HEK293 (cell line): Measurements from ENCODE around the gene LRRC23.

ENCODE experiments used
- ATF2 ChIP-seq: fragments of 450-650 bp; formaldehyde crosslinking; IDR thresholded peaks from 2 replicates; pipeline ENCODE4 v1.5.1; 2016; ENCODE audit warnings: missing biosample characterization, missing genetic modification characterization, low read depth
- BCL11A ChIP-seq: fragments of 450-650 bp; formaldehyde crosslinking; IDR thresholded peaks from 2 replicates; pipeline ENCODE4 v1.5.1; 2016; ENCODE audit warnings: low read depth, missing biosample characterization, missing genetic modification characterization
- FEZF1 ChIP-seq: fragments of 450-650 bp; formaldehyde crosslinking; IDR thresholded peaks from 2 replicates; pipeline ENCODE4 v1.5.1; 2016; ENCODE audit warnings: missing biosample characterization, missing genetic modification characterization
- HOXC10 ChIP-seq: sonication (generic); formaldehyde crosslinking; IDR thresholded peaks from 2 replicates; pipeline ENCODE4 v1.8.1; 2023; ENCODE audit warnings: mild to moderate bottlenecking, missing genetic modification reagents
- KLF10 ChIP-seq: fragments of 450-650 bp; IDR thresholded peaks from 2 replicates; pipeline ENCODE4 v1.5.1; 2018; ENCODE audit warnings: missing biosample characterization, mild to moderate bottlenecking, missing genetic modification characterization
- KLF8 ChIP-seq: fragments of 450-650 bp; formaldehyde crosslinking; IDR thresholded peaks from 2 replicates; pipeline ENCODE4 v1.5.1; 2016; ENCODE audit warnings: missing biosample characterization, missing genetic modification characterization
- KLF9 ChIP-seq: fragments of 450-650 bp; formaldehyde crosslinking; IDR thresholded peaks from 2 replicates; pipeline ENCODE4 v1.5.1; 2016; ENCODE audit warnings: missing biosample characterization, missing genetic modification characterization, low read depth
- ZBTB1 ChIP-seq: fragments of 450-650 bp; formaldehyde crosslinking; IDR thresholded peaks from 2 replicates; pipeline ENCODE4 v1.5.1; 2016; ENCODE audit warnings: missing biosample characterization, missing genetic modification characterization
- ZBTB10 ChIP-seq: fragments of 450-650 bp; formaldehyde crosslinking; IDR thresholded peaks from 2 replicates; pipeline ENCODE4 v1.5.1; 2016; ENCODE audit warnings: missing biosample characterization, missing genetic modification characterization
- ZFP3 ChIP-seq: fragments of 450-650 bp; formaldehyde crosslinking; IDR thresholded peaks from 2 replicates; pipeline ENCODE4 v1.5.1; 2016; ENCODE audit warnings: low read depth, missing biosample characterization, missing genetic modification characterization
- ZNF114 ChIP-seq: fragments of 450-650 bp; formaldehyde crosslinking; IDR thresholded peaks from 2 replicates; pipeline ENCODE4 v1.5.0; 2017; ENCODE audit warnings: missing biosample characterization, missing genetic modification characterization
- ZNF146 ChIP-seq: fragments of 450-650 bp; formaldehyde crosslinking; IDR thresholded peaks from 2 replicates; pipeline ENCODE4 v1.5.1; 2016; ENCODE audit warnings: missing biosample characterization, missing genetic modification characterization
- ZNF184 ChIP-seq: fragments of 450-650 bp; IDR thresholded peaks from 2 replicates; pipeline ENCODE4 v1.5.1; 2018; ENCODE audit warnings: missing biosample characterization, mild to moderate bottlenecking, missing genetic modification characterization
- ZNF248 ChIP-seq: fragments of 450-650 bp; formaldehyde crosslinking; IDR thresholded peaks from 2 replicates; pipeline ENCODE4 v1.5.1; 2017; ENCODE audit warnings: missing biosample characterization, missing genetic modification characterization
- ZNF280C ChIP-seq: fragments of 450-650 bp; formaldehyde crosslinking; IDR thresholded peaks from 2 replicates; pipeline ENCODE4 v1.5.1; 2016; ENCODE audit warnings: missing biosample characterization, missing genetic modification characterization
- ZNF311 ChIP-seq: fragments of 450-650 bp; formaldehyde crosslinking; IDR thresholded peaks from 2 replicates; pipeline ENCODE4 v1.5.1; 2017; ENCODE audit warnings: missing biosample characterization, missing genetic modification characterization, borderline replicate concordance
- ZNF394 ChIP-seq: fragments of 450-650 bp; formaldehyde crosslinking; IDR thresholded peaks from 2 replicates; pipeline ENCODE4 v1.5.1; 2016; ENCODE audit warnings: missing biosample characterization, missing genetic modification characterization, mild to moderate bottlenecking, moderate library complexity, borderline replicate concordance
- ZNF423 ChIP-seq: fragments of 450-650 bp; formaldehyde crosslinking; IDR thresholded peaks from 2 replicates; pipeline ENCODE4 v1.5.1; 2016; ENCODE audit warnings: missing biosample characterization, missing genetic modification characterization
- ZNF473 ChIP-seq: fragments of 450-650 bp; formaldehyde crosslinking; IDR thresholded peaks from 2 replicates; pipeline ENCODE4 v1.5.1; 2017; ENCODE audit warnings: missing biosample characterization, missing genetic modification characterization
- ZNF555 ChIP-seq: fragments of 450-650 bp; formaldehyde crosslinking; conservative IDR thresholded peaks from 2 replicates; pipeline ENCODE4 v1.5.1; 2017; ENCODE audit warnings: missing biosample characterization, mild to moderate bottlenecking, missing genetic modification characterization, inconsistent platforms
- ZNF571 ChIP-seq: fragments of 450-650 bp; formaldehyde crosslinking; IDR thresholded peaks from 2 replicates; pipeline ENCODE4 v1.5.0; 2017; ENCODE audit warnings: missing biosample characterization, missing genetic modification characterization
- ZNF677 ChIP-seq: fragments of 450-650 bp; IDR thresholded peaks from 2 replicates; pipeline ENCODE4 v1.5.0; 2018; ENCODE audit warnings: missing biosample characterization, mild to moderate bottlenecking, missing genetic modification characterization, moderate library complexity
- ZNF707 ChIP-seq: fragments of 450-650 bp; formaldehyde crosslinking; IDR thresholded peaks from 2 replicates; pipeline ENCODE4 v1.5.1; 2016; ENCODE audit warnings: missing biosample characterization, missing genetic modification characterization
- ZNF792 ChIP-seq: fragments of 450-650 bp; formaldehyde crosslinking; IDR thresholded peaks from 2 replicates; pipeline ENCODE4 v1.5.1; 2016; ENCODE audit warnings: missing biosample characterization, missing genetic modification characterization
- TF ChIP-seq, protein P1 (sequence below): fragments of 450-650 bp; formaldehyde crosslinking; IDR thresholded peaks from 2 replicates; pipeline ENCODE4 v1.5.0; 2017; ENCODE audit warnings: missing biosample characterization, missing genetic modification characterization, borderline replicate concordance
- TF ChIP-seq, protein P2 (sequence below): fragments of 450-650 bp; formaldehyde crosslinking; IDR thresholded peaks from 2 replicates; pipeline ENCODE4 v1.5.1; 2016; ENCODE audit warnings: missing biosample characterization, missing genetic modification characterization
- TF ChIP-seq, protein P3 (sequence below): fragments of 450-650 bp; formaldehyde crosslinking; IDR thresholded peaks from 2 replicates; pipeline ENCODE4 v1.5.1; 2016; ENCODE audit warnings: missing biosample characterization, missing genetic modification characterization

The LRRC23 gene

DNA sequence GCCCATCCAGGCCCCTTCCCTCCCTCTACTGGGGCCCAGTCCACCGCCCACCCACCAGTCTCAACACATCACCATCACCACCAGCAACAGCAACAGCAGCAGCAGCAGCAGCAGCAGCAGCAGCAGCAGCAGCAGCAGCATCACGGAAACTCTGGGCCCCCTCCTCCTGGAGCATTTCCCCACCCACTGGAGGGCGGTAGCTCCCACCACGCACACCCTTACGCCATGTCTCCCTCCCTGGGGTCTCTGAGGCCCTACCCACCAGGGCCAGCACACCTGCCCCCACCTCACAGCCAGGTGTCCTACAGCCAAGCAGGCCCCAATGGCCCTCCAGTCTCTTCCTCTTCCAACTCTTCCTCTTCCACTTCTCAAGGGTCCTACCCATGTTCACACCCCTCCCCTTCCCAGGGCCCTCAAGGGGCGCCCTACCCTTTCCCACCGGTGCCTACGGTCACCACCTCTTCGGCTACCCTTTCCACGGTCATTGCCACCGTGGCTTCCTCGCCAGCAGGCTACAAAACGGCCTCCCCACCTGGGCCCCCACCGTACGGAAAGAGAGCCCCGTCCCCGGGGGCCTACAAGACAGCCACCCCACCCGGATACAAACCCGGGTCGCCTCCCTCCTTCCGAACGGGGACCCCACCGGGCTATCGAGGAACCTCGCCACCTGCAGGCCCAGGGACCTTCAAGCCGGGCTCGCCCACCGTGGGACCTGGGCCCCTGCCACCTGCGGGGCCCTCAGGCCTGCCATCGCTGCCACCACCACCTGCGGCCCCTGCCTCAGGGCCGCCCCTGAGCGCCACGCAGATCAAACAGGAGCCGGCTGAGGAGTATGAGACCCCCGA is 32.2 kb downstream of the LRRC23 start (continued):
- TF ChIP-seq ZNF423 (tag by site-specific recombination), result no peak
- TF ChIP-seq ZBTB10 (tag by site-specific recombination), result 0 out of 2 replicates have a peak, but pooled peaks have one; percentile 18
- no peak for TF ChIP-seq ZNF280C (tag by site-specific recombination)
- TF ChIP-seq ZNF473 (tag by site-specific recombination), result no peak
- peak; percentile 37; the same call in 1 of the 2 replicates for TF ChIP-seq KLF8
- no peak for TF ChIP-seq ZNF146
- TF ChIP-seq ZNF677, result no peak
- no peak for TF ChIP-seq FEZF1 (tag by site-specific recombination)
- TF ChIP-seq ZNF114 (tag by site-specific recombination), result no peak
- peak; percentile 45; the same call in 1 of the 2 replicates for TF ChIP-seq ZNF792 (tag by site-specific recombination)
- TF ChIP-seq BCL11A (tag by site-specific recombination), result no peak
- TF ChIP-seq, protein P1, sequence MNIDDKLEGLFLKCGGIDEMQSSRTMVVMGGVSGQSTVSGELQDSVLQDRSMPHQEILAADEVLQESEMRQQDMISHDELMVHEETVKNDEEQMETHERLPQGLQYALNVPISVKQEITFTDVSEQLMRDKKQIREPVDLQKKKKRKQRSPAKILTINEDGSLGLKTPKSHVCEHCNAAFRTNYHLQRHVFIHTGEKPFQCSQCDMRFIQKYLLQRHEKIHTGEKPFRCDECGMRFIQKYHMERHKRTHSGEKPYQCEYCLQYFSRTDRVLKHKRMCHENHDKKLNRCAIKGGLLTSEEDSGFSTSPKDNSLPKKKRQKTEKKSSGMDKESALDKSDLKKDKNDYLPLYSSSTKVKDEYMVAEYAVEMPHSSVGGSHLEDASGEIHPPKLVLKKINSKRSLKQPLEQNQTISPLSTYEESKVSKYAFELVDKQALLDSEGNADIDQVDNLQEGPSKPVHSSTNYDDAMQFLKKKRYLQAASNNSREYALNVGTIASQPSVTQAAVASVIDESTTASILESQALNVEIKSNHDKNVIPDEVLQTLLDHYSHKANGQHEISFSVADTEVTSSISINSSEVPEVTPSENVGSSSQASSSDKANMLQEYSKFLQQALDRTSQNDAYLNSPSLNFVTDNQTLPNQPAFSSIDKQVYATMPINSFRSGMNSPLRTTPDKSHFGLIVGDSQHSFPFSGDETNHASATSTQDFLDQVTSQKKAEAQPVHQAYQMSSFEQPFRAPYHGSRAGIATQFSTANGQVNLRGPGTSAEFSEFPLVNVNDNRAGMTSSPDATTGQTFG (tag by site-specific recombination), result 0 out of 2 replicates have a peak, but pooled peaks have one; percentile 61
- TF ChIP-seq ZNF248 (tag by site-specific recombination), result no peak
- no peak for TF ChIP-seq ATF2
- no peak for TF ChIP-seq HOXC10
- TF ChIP-seq KLF10 (tag by site-specific recombination), result no peak
- no peak for TF ChIP-seq ZNF571 (tag by site-specific recombination)
- TF ChIP-seq, protein P2, sequence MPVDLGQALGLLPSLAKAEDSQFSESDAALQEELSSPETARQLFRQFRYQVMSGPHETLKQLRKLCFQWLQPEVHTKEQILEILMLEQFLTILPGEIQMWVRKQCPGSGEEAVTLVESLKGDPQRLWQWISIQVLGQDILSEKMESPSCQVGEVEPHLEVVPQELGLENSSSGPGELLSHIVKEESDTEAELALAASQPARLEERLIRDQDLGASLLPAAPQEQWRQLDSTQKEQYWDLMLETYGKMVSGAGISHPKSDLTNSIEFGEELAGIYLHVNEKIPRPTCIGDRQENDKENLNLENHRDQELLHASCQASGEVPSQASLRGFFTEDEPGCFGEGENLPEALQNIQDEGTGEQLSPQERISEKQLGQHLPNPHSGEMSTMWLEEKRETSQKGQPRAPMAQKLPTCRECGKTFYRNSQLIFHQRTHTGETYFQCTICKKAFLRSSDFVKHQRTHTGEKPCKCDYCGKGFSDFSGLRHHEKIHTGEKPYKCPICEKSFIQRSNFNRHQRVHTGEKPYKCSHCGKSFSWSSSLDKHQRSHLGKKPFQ (tag by site-specific recombination), result peak; percentile 73; the same call in 1 of the 2 replicates
- no peak for TF ChIP-seq ZNF394
- TF ChIP-seq ZFP3 (tag by site-specific recombination), result no peak
- TF ChIP-seq ZNF707 (tag by site-specific recombination), result no peak
- 0 out of 2 replicates have a peak, but pooled peaks have one; percentile 9 for TF ChIP-seq KLF9 (tag by site-specific recombination)
- no peak for TF ChIP-seq ZNF555 (tag by site-specific recombination)
- 0 out of 2 replicates have a peak, but pooled peaks have one; percentile 9 for TF ChIP-seq ZBTB1
- TF ChIP-seq, protein P3, sequence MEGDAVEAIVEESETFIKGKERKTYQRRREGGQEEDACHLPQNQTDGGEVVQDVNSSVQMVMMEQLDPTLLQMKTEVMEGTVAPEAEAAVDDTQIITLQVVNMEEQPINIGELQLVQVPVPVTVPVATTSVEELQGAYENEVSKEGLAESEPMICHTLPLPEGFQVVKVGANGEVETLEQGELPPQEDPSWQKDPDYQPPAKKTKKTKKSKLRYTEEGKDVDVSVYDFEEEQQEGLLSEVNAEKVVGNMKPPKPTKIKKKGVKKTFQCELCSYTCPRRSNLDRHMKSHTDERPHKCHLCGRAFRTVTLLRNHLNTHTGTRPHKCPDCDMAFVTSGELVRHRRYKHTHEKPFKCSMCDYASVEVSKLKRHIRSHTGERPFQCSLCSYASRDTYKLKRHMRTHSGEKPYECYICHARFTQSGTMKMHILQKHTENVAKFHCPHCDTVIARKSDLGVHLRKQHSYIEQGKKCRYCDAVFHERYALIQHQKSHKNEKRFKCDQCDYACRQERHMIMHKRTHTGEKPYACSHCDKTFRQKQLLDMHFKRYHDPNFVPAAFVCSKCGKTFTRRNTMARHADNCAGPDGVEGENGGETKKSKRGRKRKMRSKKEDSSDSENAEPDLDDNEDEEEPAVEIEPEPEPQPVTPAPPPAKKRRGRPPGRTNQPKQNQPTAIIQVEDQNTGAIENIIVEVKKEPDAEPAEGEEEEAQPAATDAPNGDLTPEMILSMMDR (tag by site-specific recombination), result peak; percentile 79
- TF ChIP-seq ZNF311, result no peak
- no peak for TF ChIP-seq ZNF184 (tag by site-specific recombination)
